HCT116 (cell line): ENCODE results near the gene PRR23E. TPM values are rescaled to one million over a fixed set of nuclear protein-coding genes. Genes with fewer than 3 reads are reported as not detected.

ENCODE experiments used
- ATAC-seq: fragments of 200-7000 bp; cut with Tn5 transposase; 2 replicates; pipeline ENCODE4 v1.9.1; 2020; ENCODE audit warnings: mild to moderate bottlenecking, moderate library complexity
- BruUV-seq: library from RNA; stranded (reverse); fragments of 400-500 nt; replicated peaks from 2 replicates; lab custom pipeline; 2021; lab: Mats Ljungman, UMichigan
- CTCF ChIA-PET: fragments of 300-600 bp; sonication (Branson Sonifier 250); formaldehyde crosslinking; loops from one replicate; lab custom pipeline; 2021; ENCODE audit warnings: antibody characterized with exemption; lab: Charles Lee
- POLR2A ChIA-PET: fragments of 300-600, 350-600 bp; sonication (Branson Sonifier 250); formaldehyde crosslinking; loops from one replicate; lab custom pipeline; 2021; ENCODE audit warnings: antibody characterized with exemption; lab: Charles Lee
- RAD21 ChIA-PET, 2 experiments: fragments of 300-600 bp; sonication (Branson Sonifier 250); formaldehyde crosslinking; loops; one replicate each; lab custom pipeline; 2023; ENCODE audit warnings: low total read pairs in 2 of 2; ENCODE audit not compliant: uncharacterized antibody in 2 of 2, unreplicated experiment in 2 of 2, low non-redundant PET in 1 of 2; lab: Charles Lee
- DNase-seq: peaks from one replicate; pipeline ENCODE4 v3.0.0-alpha.2; 2010; ENCODE audit warnings: low read depth, low spot score
- H2AFZ ChIP-seq: fragments of 200-600 bp; shearing (Covaris generic), sonication (generic); 2 replicates; pipeline ENCODE4 v1.6.1; 2017; ENCODE audit warnings: low read depth, mixed run types, mixed read lengths, antibody characterized with exemption, low read length; ENCODE audit not compliant: poor library complexity, severe bottlenecking
- H3K27ac ChIP-seq: 2 replicates; pipeline ENCODE4 v1.5.1; 2012; ENCODE audit warnings: low read depth, low read length
- H3K27me3 ChIP-seq: fragments of 200-600 bp; sonication (generic); 2 replicates; pipeline ENCODE4 v1.6.1; 2016; ENCODE audit warnings: mixed run types, low read length, mixed read lengths; ENCODE audit not compliant: insufficient read depth
- H3K36me3 ChIP-seq, 2 experiments: fragments of 200-500 bp in 1 of 2; fragments of 200-600 bp in 1 of 2; sonication (Bioruptor generic) in 1 of 2; sonication (generic) in 1 of 2; 2 replicates each; pipeline versions ENCODE4 v1.5.1 to v1.6.1; 2014 to 2016; ENCODE audit warnings: low read length in 2 of 2, inconsistent platforms in 1 of 2, mixed read lengths in 1 of 2, mixed run types in 1 of 2; ENCODE audit not compliant: insufficient read depth in 2 of 2, control insufficient read depth in 1 of 2
- H3K4me1 ChIP-seq, 2 experiments: fragments of 200-600 bp in 1 of 2; sonication (generic) in 1 of 2; 2 replicates each; pipeline versions ENCODE4 v1.5.1 to v1.6.1; 2012 to 2017; ENCODE audit warnings: low read length in 2 of 2, inconsistent platforms in 1 of 2, mild to moderate bottlenecking in 1 of 2, mixed read lengths in 1 of 2, mixed run types in 1 of 2, moderate library complexity in 1 of 2; ENCODE audit not compliant: insufficient read depth in 2 of 2, control insufficient read depth in 1 of 2
- H3K4me2 ChIP-seq: fragments of 200-600 bp; sonication (generic); 2 replicates; pipeline ENCODE4 v1.6.1; 2017; ENCODE audit warnings: mixed run types, low read length, mixed read lengths
- H3K4me3 ChIP-seq, 2 experiments: fragments of 200-600 bp in 1 of 2; sonication (generic) in 1 of 2; replicated peaks in 1 of 2; 2 replicates each; pipeline ENCODE4 v1.5.1; 2011 to 2016; ENCODE audit warnings: low read length in 2 of 2, control low read depth in 1 of 2, low read depth in 1 of 2, mild to moderate bottlenecking in 1 of 2, mixed read lengths in 1 of 2, mixed run types in 1 of 2
- H3K79me2 ChIP-seq: fragments of 200-600 bp; sonication (generic); 2 replicates; pipeline ENCODE4 v1.6.1; 2017; ENCODE audit warnings: mild to moderate bottlenecking, mixed run types, low read length, moderate library complexity, mixed read lengths; ENCODE audit not compliant: insufficient read depth
- H3K9ac ChIP-seq: fragments of 200-600 bp; sonication (generic); 2 replicates; pipeline ENCODE4 v1.6.1; 2016; ENCODE audit warnings: low read length, mixed read lengths
- H3K9me2 ChIP-seq: fragments of 200-600 bp; sonication (generic), shearing (Covaris generic); 2 replicates; pipeline ENCODE4 v1.6.1; 2017; ENCODE audit warnings: mixed run types, mild to moderate bottlenecking, moderate library complexity; ENCODE audit not compliant: insufficient read depth
- H3K9me3 ChIP-seq, 2 experiments: fragments of 200-500 bp in 1 of 2; fragments of 200-600 bp in 1 of 2; sonication (Bioruptor generic) in 1 of 2; sonication (generic) in 1 of 2; 2 replicates each; pipeline ENCODE4 v1.6.1; 2014 to 2017; ENCODE audit warnings: low read length in 2 of 2, mixed read lengths in 2 of 2, inconsistent platforms in 1 of 2, low read depth in 1 of 2, mild to moderate bottlenecking in 1 of 2, mixed run types in 1 of 2, moderate library complexity in 1 of 2; ENCODE audit not compliant: control insufficient read depth in 1 of 2, insufficient read depth in 1 of 2
- H4K20me1 ChIP-seq: fragments of 200-600 bp; sonication (generic), shearing (Covaris generic); 2 replicates; pipeline ENCODE4 v1.6.1; 2017; ENCODE audit warnings: mixed run types, mild to moderate bottlenecking, moderate library complexity; ENCODE audit not compliant: insufficient read depth
- CEBPB ChIP-seq: IDR thresholded peaks from 2 replicates; pipeline ENCODE4 v1.6.1; 2012; ENCODE audit warnings: low read depth
- ELF1 ChIP-seq: IDR thresholded peaks from 2 replicates; pipeline ENCODE4 v1.6.1; 2012; ENCODE audit warnings: low read depth, borderline replicate concordance
- FOSL1 ChIP-seq: IDR thresholded peaks from 2 replicates; pipeline ENCODE4 v1.6.1; 2012; ENCODE audit warnings: low read depth
- JUND ChIP-seq: IDR thresholded peaks from 2 replicates; pipeline ENCODE4 v1.6.1; 2012
- POLR2A ChIP-seq: IDR thresholded peaks from 2 replicates; pipeline ENCODE4 v1.7.0; 2011; ENCODE audit warnings: borderline replicate concordance; ENCODE audit not compliant: insufficient read depth, insufficient read length; ENCODE audit errors: extremely low read depth
- RAD21 ChIP-seq: IDR thresholded peaks from 2 replicates; pipeline ENCODE4 v1.6.1; 2012; ENCODE audit warnings: low read depth, mild to moderate bottlenecking
- REST ChIP-seq: IDR thresholded peaks from 2 replicates; pipeline ENCODE4 v1.6.1; 2012; ENCODE audit warnings: low read depth
- SIN3A ChIP-seq: IDR thresholded peaks from 2 replicates; pipeline ENCODE4 v1.6.1; 2012; ENCODE audit warnings: low read depth
- SP1 ChIP-seq: IDR thresholded peaks from 2 replicates; pipeline ENCODE4 v1.6.1; 2012; ENCODE audit warnings: low read depth
- SRF ChIP-seq: IDR thresholded peaks from 2 replicates; pipeline ENCODE4 v1.6.1; 2012; ENCODE audit warnings: low read depth
- TCF7L2 ChIP-seq: IDR thresholded peaks from 2 replicates; pipeline ENCODE4 v1.7.0; 2011; ENCODE audit warnings: borderline replicate concordance, inconsistent platforms; ENCODE audit not compliant: insufficient read depth, insufficient read length; ENCODE audit errors: extremely low read depth
- YY1 ChIP-seq: IDR thresholded peaks from 2 replicates; pipeline ENCODE4 v1.6.1; 2011; ENCODE audit warnings: low read length, low read depth, moderate library complexity, mild to moderate bottlenecking; ENCODE audit not compliant: insufficient replicate concordance; ENCODE audit errors: extremely low read depth
- ZBTB33 ChIP-seq: IDR thresholded peaks from 2 replicates; pipeline ENCODE4 v1.6.1; 2011; ENCODE audit warnings: mild to moderate bottlenecking, low read length, moderate library complexity; ENCODE audit not compliant: insufficient replicate concordance; ENCODE audit errors: extremely low read depth
- ZFX ChIP-seq: fragments of 450-650 bp; IDR thresholded peaks from 2 replicates; pipeline ENCODE4 v1.6.1; 2017
- ZNF274 ChIP-seq: fragments of 200-500 bp; sonication (Bioruptor generic); IDR thresholded peaks from 2 replicates; pipeline ENCODE4 v1.6.1; 2014; ENCODE audit warnings: mild to moderate bottlenecking, low read depth, low read length, inconsistent platforms
- intact Hi-C: fragments of 100-400 bp; cut with micrococcal nuclease; formaldehyde crosslinking; loops from 2 replicates; pipeline ENCODE4 v1.10.0; 2022
- total RNA-seq: library from RNA; stranded (reverse); gene quantifications from one replicate; pipeline ENCODE4 v1.2.1, GENCODE V29; 2021; ENCODE audit not compliant: unreplicated experiment

Gene PRR23E
- total RNA-seq, 1 experiment from 2014 or later, result not detected

GRCh38 chr3:127165694-127166485 is 27.0 kb upstream of the PRR23E start:
- intact Hi-C loops, result no loop called here
- RAD21 ChIA-PET, result no interaction called here
- Histone ChIP-seq H3K27ac (no peak overlapping the region), H3K9ac (no peak overlapping the region), H3K79me2 (no peaks in the 10 kb centered on the region), H2AFZ (no peak overlapping the region), H3K36me3 (no peaks in the 10 kb centered on the region), H3K4me3 (no peak overlapping the region), H3K9me3 (peaks cover 0 to 6% of the 10 kb centered on the region in 2 experiments; a peak in 1 of 4 replicates), H4K20me1 (no peaks in the 10 kb centered on the region), H3K9me2 (no peaks in the 10 kb centered on the region), H3K4me1 (peaks cover 0 to 2% of the 10 kb centered on the region in 2 experiments; a peak in 3 of 4 replicates), H3K27me3 (peaks cover 28% of the 10 kb centered on the region; the same call in 1 of the 2 replicates), H3K4me2 (no peak overlapping the region)
- CTCF ChIA-PET, result no interaction called here
- POLR2A ChIA-PET, result no interaction called here
- TF ChIP-seq RAD21 (no peak), TCF7L2 (no peak), ZFX (no peak), ZNF274 (no peak), FOSL1 (no peak), JUND (no peak), YY1 (no peak), ELF1 (no peak), ZBTB33 (no peak), REST (no peak), POLR2A (no peak), SRF (no peak), CEBPB (no peak), SP1 (no peak), SIN3A (no peak)
- no peak for ATAC-seq
- no peak for DNase-seq
- no TSS peak for BruUV-seq
